ENCODE measurements around the gene EIF5A2.

Gene EIF5A2

GRCh38 chr3:170858599-170858998, 49.8 kb downstream of the EIF5A2 start:
- Mint-ChIP-seq H3K4me3 (no peak overlapping the region), H3K36me3 (ENCODE audit: low read depth) (peaks cover 2% of the 10 kb centered on the region), H3K9me3 (no peaks in the 10 kb centered on the region), H3K27ac (no peak overlapping the region), H3K4me1 (ENCODE audit: low read depth) (peaks cover 2% of the 10 kb centered on the region), H3K27me3 (ENCODE audit: low read depth) (no peaks in the 10 kb centered on the region)
- DNase-seq (ENCODE audit: low spot score): no peak

- no peaks in the 10 kb centered on the region for H3K36me3 Mint-ChIP-seq (ENCODE audit: low read depth)
- DNase-seq (ENCODE audit: low spot score): no peak
- H3K27me3 Mint-ChIP-seq (ENCODE audit: low read depth): peaks cover 13% of the 10 kb centered on the region
- H3K27ac Mint-ChIP-seq: no peak overlapping the region
- peaks cover 2% of the 10 kb centered on the region for H3K4me1 Mint-ChIP-seq (ENCODE audit: low read depth)
- no peaks in the 10 kb centered on the region for H3K9me3 Mint-ChIP-seq
- no peak overlapping the region for H3K4me3 Mint-ChIP-seq
Measured at GRCh38 chr3:170852324-170852723, 56.1 kb downstream of the EIF5A2 start.

- Mint-ChIP-seq H3K36me3 (ENCODE audit: low read depth) (no peaks in the 10 kb centered on the region), H3K27me3 (ENCODE audit: low read depth) (peaks cover 34% of the 10 kb centered on the region), H3K27ac (no peak overlapping the region), H3K4me1 (ENCODE audit: low read depth) (no peaks in the 10 kb centered on the region), H3K9me3 (peaks cover 5% of the 10 kb centered on the region), H3K4me3 (no peak overlapping the region)
- no peak for DNase-seq (ENCODE audit: low spot score)
Measured at GRCh38 chr3:170848292-170848917, 60.0 kb downstream of the EIF5A2 start.

- Mint-ChIP-seq H3K4me3 (no peak overlapping the region), H3K27me3 (ENCODE audit: low read depth) (peaks cover 46% of the 10 kb centered on the region), H3K36me3 (ENCODE audit: low read depth) (no peaks in the 10 kb centered on the region), H3K4me1 (ENCODE audit: low read depth) (no peaks in the 10 kb centered on the region), H3K9me3 (peaks cover 5% of the 10 kb centered on the region), H3K27ac (no peak overlapping the region)
- DNase-seq (ENCODE audit: low spot score): no peak
Measured at GRCh38 chr3:170844377-170844776, 64.1 kb downstream of the EIF5A2 start.

DNA sequence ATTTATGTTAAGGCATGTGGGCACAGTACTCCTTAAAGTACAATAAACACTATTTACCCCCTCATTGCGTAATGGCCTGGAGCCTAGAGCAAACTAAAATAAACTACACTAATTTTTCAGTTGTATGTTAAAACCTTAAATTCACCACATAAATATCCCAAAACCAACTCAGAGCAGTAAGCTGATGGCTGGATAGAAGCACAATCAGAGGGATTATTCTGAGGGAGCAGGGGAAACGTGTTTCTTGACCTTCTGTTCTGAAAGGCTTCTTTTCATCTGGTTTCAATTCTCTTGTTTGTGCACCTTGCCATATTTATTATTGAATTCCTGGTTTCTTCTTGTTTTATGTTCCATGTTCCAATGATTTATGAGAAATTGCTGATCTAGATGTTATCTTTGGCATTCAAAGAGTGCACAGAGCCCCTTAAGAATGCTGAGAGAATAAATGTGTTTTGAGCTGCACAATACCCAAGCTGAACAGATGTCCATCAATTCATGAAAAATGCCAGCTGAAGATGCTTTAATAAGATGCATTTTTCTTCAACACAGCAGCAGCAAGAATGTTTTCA, 68.1 kb downstream of the EIF5A2 start:
- DNase-seq (ENCODE audit: low spot score): no peak
- H3K9me3 Mint-ChIP-seq: peaks cover 5% of the 10 kb centered on the region
- no peak overlapping the region for H3K27ac Mint-ChIP-seq
- no peaks in the 10 kb centered on the region for H3K36me3 Mint-ChIP-seq (ENCODE audit: low read depth)
- H3K4me3 Mint-ChIP-seq: no peak overlapping the region
- peaks cover 54% of the 10 kb centered on the region for H3K27me3 Mint-ChIP-seq (ENCODE audit: low read depth)
- no peaks in the 10 kb centered on the region for H3K4me1 Mint-ChIP-seq (ENCODE audit: low read depth)

DNA sequence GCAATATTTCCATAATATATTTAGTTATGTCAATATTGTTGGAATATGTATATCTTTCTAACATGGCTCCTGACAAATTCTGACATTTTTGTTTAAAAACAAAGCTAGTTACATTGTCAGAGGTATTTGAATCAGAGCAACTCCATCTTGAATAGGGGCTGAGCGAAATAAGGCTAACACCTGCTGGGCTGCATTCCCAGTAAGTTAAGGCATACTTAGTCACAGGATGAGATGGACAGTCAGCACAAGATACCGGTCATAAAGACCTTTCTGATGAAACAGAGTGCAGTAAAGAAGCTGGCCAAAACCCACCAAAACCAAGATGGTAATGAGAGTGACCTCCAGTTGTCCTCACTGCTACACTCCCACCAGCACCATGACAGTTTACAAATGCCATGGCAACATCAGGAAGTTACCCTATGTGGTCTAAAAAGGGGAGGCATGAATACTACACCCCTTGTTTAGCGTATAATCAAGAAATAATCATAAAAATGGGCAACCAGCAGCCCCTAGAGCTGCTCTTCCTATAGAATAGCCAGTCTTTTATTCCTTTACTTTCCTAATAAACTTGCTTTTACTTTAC, 68.8 kb downstream of the EIF5A2 start:
- no peaks in the 10 kb centered on the region for H3K4me1 Mint-ChIP-seq (ENCODE audit: low read depth)
- peaks cover 2% of the 10 kb centered on the region for H3K9me3 Mint-ChIP-seq
- H3K36me3 Mint-ChIP-seq (ENCODE audit: low read depth): no peaks in the 10 kb centered on the region
- DNase-seq (ENCODE audit: low spot score): no peak
- H3K27me3 Mint-ChIP-seq (ENCODE audit: low read depth): peaks cover 56% of the 10 kb centered on the region
- H3K4me3 Mint-ChIP-seq: no peak overlapping the region
- H3K27ac Mint-ChIP-seq: no peak overlapping the region

Measured in T-helper 2 cell treated with Interferon-gamma antibody and Interleukin-4, amounts not matched to agents 5 μg/mL and 100 μg/mL, for 36 hours (primary cell).